Lower lobe of right lung (tissue), 2 donors: Measurements from ENCODE around the gene FAM20B. TPM values are rescaled to one million over a fixed set of nuclear protein-coding genes. Genes with fewer than 3 reads are reported as not detected.

Source experiments
- ATAC-seq, 2 donors: fragments of 200-7000 bp; cut with Tn5 transposase; one replicate each; pipeline ENCODE4 v1.9.1; 2020 to 2022; ENCODE audit warnings: mild to moderate bottlenecking in 2 of 2, moderate library complexity in 2 of 2
- DNase-seq: peaks from one replicate; pipeline ENCODE4 v3.0.0-alpha.2; 2020
- H3K27ac ChIP-seq: fragments of 200-600 bp; one replicate; pipeline ENCODE4 v1.8.0; 2022
- H3K27me3 ChIP-seq: fragments of 200-600 bp; one replicate; pipeline ENCODE4 v1.8.0; 2022; ENCODE audit warnings: low read depth
- H3K36me3 ChIP-seq: fragments of 200-600 bp; one replicate; pipeline ENCODE4 v1.8.0; 2022; ENCODE audit warnings: mild to moderate bottlenecking
- H3K4me1 ChIP-seq: fragments of 200-600 bp; one replicate; pipeline ENCODE4 v1.8.0; 2022
- H3K4me3 ChIP-seq: fragments of 200-600 bp; one replicate; pipeline ENCODE4 v1.8.0; 2022; ENCODE audit warnings: mild to moderate bottlenecking
- H3K9me3 ChIP-seq: fragments of 200-600 bp; one replicate; pipeline ENCODE4 v1.8.0; 2022
- CTCF ChIP-seq: fragments of 200-600 bp; IDR thresholded peaks from one replicate; pipeline ENCODE4 v1.8.0; 2022; ENCODE audit warnings: antibody characterized with exemption, mild to moderate bottlenecking
- intact Hi-C: fragments of 100-400 bp; cut with DNase I; formaldehyde crosslinking; loops from one replicate; pipeline ENCODE4 v1.11.0; 2022
- total RNA-seq: library from RNA; stranded (reverse); fragmentation: NEBNext Ultra II Directional; extraction: Animal tissue kit (Norgen Biotek cat#: 25700); gene quantifications from one replicate; pipeline ENCODE4 v1.2.1, GENCODE V29; 2021
- donor health status: DM: no; HTN: yes; CAD: no; lungs with severe emphysema.

FAM20B gene
- total RNA-seq, 1 donor from 2014 or later: 38.2 TPM

GRCh38 chr1:179025975-179026812 lies 500 bp downstream of the FAM20B start:
- Histone ChIP-seq H3K27me3 (no peaks in the 10 kb centered on the region), H3K9me3 (no peaks in the 10 kb centered on the region), H3K4me3 (peak overlapping the region; percentile 92), H3K27ac (peak overlapping the region; percentile 98), H3K36me3 (no peaks in the 10 kb centered on the region), H3K4me1 (peaks cover 37% of the 10 kb centered on the region)
- intact Hi-C loops: no loop called here
- TF ChIP-seq CTCF: no peak
- ATAC-seq (peak; percentile 95), DNase-seq (peak; percentile 90)

GRCh38 chr1:179026813-179027669 lies 1.3 kb downstream of the FAM20B start:
- no peaks in the 10 kb centered on the region for H3K9me3 ChIP-seq
- H3K4me1 ChIP-seq: peaks cover 45% of the 10 kb centered on the region
- H3K4me3 ChIP-seq: peak overlapping the region; percentile 92
- DNase-seq (no peak), ATAC-seq (no peak)
- H3K27ac ChIP-seq: peak overlapping the region; percentile 98
- no peaks in the 10 kb centered on the region for H3K27me3 ChIP-seq
- no peaks in the 10 kb centered on the region for H3K36me3 ChIP-seq
- intact Hi-C loops: no loop called here
- no peak for TF ChIP-seq CTCF

- intact Hi-C loops: no loop called here
Observed at GRCh38 chr1:179029321-179029759, 3.6 kb downstream of the FAM20B start.

GRCh38 chr1:179030130-179030529 lies 4.4 kb downstream of the FAM20B start:
- DNase-seq (no peak), ATAC-seq (no peak)
- H3K4me3 ChIP-seq: no peak overlapping the region
- peaks cover 67% of the 10 kb centered on the region for H3K4me1 ChIP-seq
- no peak for TF ChIP-seq CTCF
- no peaks in the 10 kb centered on the region for H3K9me3 ChIP-seq
- H3K36me3 ChIP-seq: no peaks in the 10 kb centered on the region
- no peak overlapping the region for H3K27ac ChIP-seq
- intact Hi-C loops: no loop called here
- H3K27me3 ChIP-seq: no peaks in the 10 kb centered on the region

More at GRCh38 chr1:179029321-179029759, 3.6 kb downstream of the FAM20B start:
- TF ChIP-seq CTCF: no peak
- Histone ChIP-seq H3K27me3 (no peaks in the 10 kb centered on the region), H3K9me3 (no peaks in the 10 kb centered on the region), H3K4me3 (no peak overlapping the region), H3K36me3 (no peaks in the 10 kb centered on the region), H3K4me1 (peaks cover 60% of the 10 kb centered on the region), H3K27ac (no peak overlapping the region)
- ATAC-seq: no peak
- DNase-seq: no peak

- Histone ChIP-seq H3K9me3 (no peaks in the 10 kb centered on the region), H3K36me3 (no peaks in the 10 kb centered on the region), H3K4me3 (no peak overlapping the region), H3K27ac (no peak overlapping the region), H3K4me1 (peaks cover 69% of the 10 kb centered on the region), H3K27me3 (no peaks in the 10 kb centered on the region)
- DNase-seq (no peak), ATAC-seq (no peak)
- no peak for TF ChIP-seq CTCF
- intact Hi-C loops: no loop called here
Observed at GRCh38 chr1:179030683-179031082, 5.0 kb downstream of the FAM20B start.
